GM18907 (cell line): ENCODE measurements around the gene FAM174B.

Experiments
- ATAC-seq: cut with Tn5 transposase; IDR thresholded peaks from one replicate; pipeline ENCODE4 v1.9.1; 2021; ENCODE audit warnings: mild to moderate bottlenecking, moderate library complexity; ENCODE audit not compliant: unreplicated experiment

FAM174B gene

GRCh38 chr15:92574566-92574965 is 81.0 kb downstream of the FAM174B start:
- ATAC-seq = no peak

GRCh38 chr15:92574161-92574560 is 81.4 kb downstream of the FAM174B start:
- ATAC-seq = no peak

- ATAC-seq = no peak
Measured at GRCh38 chr15:92571824-92572223, 83.8 kb downstream of the FAM174B start.

- no peak for ATAC-seq
Measured at GRCh38 chr15:92570391-92570790, 85.2 kb downstream of the FAM174B start.

- no peak for ATAC-seq
Measured at GRCh38 chr15:92569778-92570177, 85.8 kb downstream of the FAM174B start.
